HT1080 (cell line): Measurements from ENCODE around the gene KRTAP5-3. TPM values are rescaled to one million over a fixed set of nuclear protein-coding genes. Genes with fewer than 3 reads are reported as not detected.

Experiments used
- total RNA-seq: library from RNA; depleted of rRNA; stranded (reverse); fragments of >200 nt; shearing (Covaris generic); gene quantifications from 2 replicates; pipeline ENCODE4 v1.2.3, GENCODE V29; 2014; rRNA removed

The KRTAP5-3 gene
- total RNA-seq, 1 experiment from 2014 or later = not detected

Other genes starting within 250 kb of the KRTAP5-3 start
- 0.58 and 0.84 TPM in 2 replicates for gene BRSK2, start 218.5 kb downstream of the KRTAP5-3 start, total RNA-seq
- gene MOB2, start 121.7 kb downstream of the KRTAP5-3 start, total RNA-seq = 31.1 and 38.7 TPM in 2 replicates
- gene DUSP8, start 36.2 kb downstream of the KRTAP5-3 start, total RNA-seq = 0.07 and 0.40 TPM in 2 replicates
- gene KRTAP5-1, start 23.2 kb downstream of the KRTAP5-3 start, total RNA-seq = not detected in 2 replicates
- not detected in 2 replicates for gene KRTAP5-2, start 10.2 kb downstream of the KRTAP5-3 start, total RNA-seq
- not detected in 2 replicates for gene KRTAP5-4, start 13.7 kb upstream of the KRTAP5-3 start, total RNA-seq
- gene KRTAP5-5, start 21.3 kb upstream of the KRTAP5-3 start, total RNA-seq = not detected in 2 replicates
- not detected in 2 replicates for gene KRTAP5-6, start 88.7 kb upstream of the KRTAP5-3 start, total RNA-seq
- gene IFITM10, start 142.1 kb upstream of the KRTAP5-3 start, total RNA-seq = 0.47 and 0.58 TPM in 2 replicates
- 178 and 212 TPM in 2 replicates for gene CTSD, start 155.5 kb upstream of the KRTAP5-3 start, total RNA-seq
- not detected in 2 replicates for gene SYT8, start 226.5 kb upstream of the KRTAP5-3 start, total RNA-seq
- not detected in 2 replicates for gene TNNI2, start 230.5 kb upstream of the KRTAP5-3 start, total RNA-seq
- 1.2 and 1.3 TPM in 2 replicates for gene LSP1, start 244.6 kb upstream of the KRTAP5-3 start, total RNA-seq